WTC11 (cell line): ENCODE results near the gene PRTFDC1. TPM values are rescaled to one million over a fixed set of nuclear protein-coding genes. Genes with fewer than 3 reads are reported as not detected.

Source experiments
- ATAC-seq: fragments of 200-7000 bp; cut with Tn5 transposase; 2 replicates; pipeline ENCODE4 v1.10.0; 2021; ENCODE audit warnings: mild to moderate bottlenecking, moderate library complexity
- CTCF ChIA-PET: fragments of 300-600 bp; sonication (Branson Sonifier 250); formaldehyde crosslinking; loops from one replicate; lab custom pipeline; 2021; ENCODE audit warnings: antibody characterized with exemption; lab: Charles Lee
- POLR2A ChIA-PET: fragments of 350-600 bp; sonication (Branson Sonifier 250); formaldehyde crosslinking; loops from one replicate; lab custom pipeline; 2021; ENCODE audit warnings: antibody characterized with exemption; lab: Charles Lee
- DNase-seq: peaks from one replicate; pipeline ENCODE4 v3.0.0; 2021; ENCODE audit warnings: low spot score
- H3K27ac Mint-ChIP-seq: 2 replicates; pipeline ENCODE4 v1.8.0; 2021; ENCODE audit warnings: mixed read lengths
- H3K27me3 Mint-ChIP-seq: 2 replicates; pipeline ENCODE4 v1.8.0; 2021; ENCODE audit warnings: low read depth, mild to moderate bottlenecking, moderate library complexity, mixed read lengths
- H3K36me3 Mint-ChIP-seq: 2 replicates; pipeline ENCODE4 v1.8.0; 2021; ENCODE audit warnings: mixed read lengths
- H3K4me1 Mint-ChIP-seq: 2 replicates; pipeline ENCODE4 v1.8.0; 2022; ENCODE audit warnings: mixed read lengths
- H3K4me3 Mint-ChIP-seq: 2 replicates; pipeline ENCODE4 v1.8.0; 2021; ENCODE audit warnings: mild to moderate bottlenecking, moderate library complexity, mixed read lengths
- H3K9me3 Mint-ChIP-seq: 2 replicates; pipeline ENCODE4 v1.8.0; 2021; ENCODE audit warnings: mixed read lengths
- CBFB ChIP-seq: sonication (generic); formaldehyde crosslinking; IDR thresholded peaks from 2 replicates; pipeline ENCODE4 v1.8.1; 2022; ENCODE audit warnings: mild to moderate bottlenecking, low read depth, missing genetic modification reagents
- CREM ChIP-seq: sonication (generic); formaldehyde crosslinking; IDR thresholded peaks from 2 replicates; pipeline ENCODE4 v1.8.1; 2022; ENCODE audit warnings: mild to moderate bottlenecking, missing genetic modification reagents, moderate library complexity
- ESRRA ChIP-seq: sonication (generic); formaldehyde crosslinking; IDR thresholded peaks from 2 replicates; pipeline ENCODE4 v1.8.1; 2022; ENCODE audit warnings: mild to moderate bottlenecking, missing genetic modification reagents, borderline replicate concordance
- FOXJ3 ChIP-seq: sonication (generic); formaldehyde crosslinking; IDR thresholded peaks from 2 replicates; pipeline ENCODE4 v1.9.0; 2021; ENCODE audit warnings: missing genetic modification reagents, mild to moderate bottlenecking, borderline replicate concordance
- FOXK1 ChIP-seq: sonication (generic); formaldehyde crosslinking; IDR thresholded peaks from 2 replicates; pipeline ENCODE4 v1.8.0; 2022; ENCODE audit warnings: mild to moderate bottlenecking, moderate library complexity, missing genetic modification reagents
- HMGA2 ChIP-seq: fragments of 250-450 bp; sonication (Bioruptor Pico); IDR thresholded peaks from 2 replicates; pipeline ENCODE4 v1.4.0; 2021; ENCODE audit warnings: mild to moderate bottlenecking, moderate library complexity
- IRF2 ChIP-seq: sonication (generic); formaldehyde crosslinking; IDR thresholded peaks from 2 replicates; pipeline ENCODE4 v1.8.0; 2022; ENCODE audit warnings: low read depth, missing genetic modification reagents, borderline replicate concordance
- MXD4 ChIP-seq: fragments of 250-450 bp; sonication (Bioruptor Pico); IDR thresholded peaks from 2 replicates; pipeline ENCODE4 v1.8.0; 2021; ENCODE audit warnings: mild to moderate bottlenecking, moderate library complexity, borderline replicate concordance
- MYBL2 ChIP-seq: sonication (generic); formaldehyde crosslinking; IDR thresholded peaks from 2 replicates; pipeline ENCODE4 v1.8.1; 2023; ENCODE audit warnings: mild to moderate bottlenecking, moderate library complexity, missing genetic modification reagents
- PRRX2 ChIP-seq: fragments of 250-450 bp; sonication (Bioruptor Pico); IDR thresholded peaks from 2 replicates; pipeline ENCODE4 v1.8.0; 2021; ENCODE audit warnings: mild to moderate bottlenecking
- RELA ChIP-seq: sonication (generic); formaldehyde crosslinking; IDR thresholded peaks from 2 replicates; pipeline ENCODE4 v1.8.1; 2022; ENCODE audit warnings: missing genetic modification reagents, mild to moderate bottlenecking, borderline replicate concordance
- RORB ChIP-seq: fragments of 250-450 bp; sonication (Bioruptor Pico); IDR thresholded peaks from 2 replicates; pipeline ENCODE4 v1.9.0; 2021; ENCODE audit warnings: mild to moderate bottlenecking
- ZBTB21 ChIP-seq: sonication (generic); formaldehyde crosslinking; IDR thresholded peaks from 2 replicates; pipeline ENCODE4 v1.8.1; 2023; ENCODE audit warnings: mild to moderate bottlenecking, missing genetic modification reagents, borderline replicate concordance
- ZNF121 ChIP-seq: sonication (generic); formaldehyde crosslinking; IDR thresholded peaks from 2 replicates; pipeline ENCODE4 v1.8.0; 2023; ENCODE audit warnings: missing genetic modification reagents
- ZNF232 ChIP-seq: sonication (generic); formaldehyde crosslinking; IDR thresholded peaks from 2 replicates; pipeline ENCODE4 v1.8.0; 2022; ENCODE audit warnings: mild to moderate bottlenecking, missing genetic modification reagents
- ZNF263 ChIP-seq: sonication (generic); formaldehyde crosslinking; IDR thresholded peaks from 2 replicates; pipeline ENCODE4 v1.8.1; 2022; ENCODE audit warnings: low read depth, mild to moderate bottlenecking, moderate library complexity, missing genetic modification reagents
- ZNF416 ChIP-seq: fragments of 250-450 bp; sonication (Bioruptor Pico); IDR thresholded peaks from 2 replicates; pipeline ENCODE4 v1.9.0; 2021; ENCODE audit warnings: mild to moderate bottlenecking, inconsistent platforms
- total RNA-seq: library from RNA; stranded (reverse); gene quantifications from 3 replicates; pipeline ENCODE4 v1.2.3, GENCODE V29; 2021
- TF ChIP-seq, protein P1 (sequence below): sonication (generic); formaldehyde crosslinking; IDR thresholded peaks from 2 replicates; pipeline ENCODE4 v1.8.0; 2023; ENCODE audit warnings: mild to moderate bottlenecking, missing genetic modification reagents
- TF ChIP-seq, protein P2 (sequence below): fragments of 250-450 bp; sonication (Bioruptor Pico); IDR thresholded peaks from 2 replicates; pipeline ENCODE4 v1.9.0; 2021; ENCODE audit warnings: mild to moderate bottlenecking
- TF ChIP-seq, protein P3 (sequence below): sonication (generic); formaldehyde crosslinking; conservative IDR thresholded peaks from 2 replicates; pipeline ENCODE4 v1.8.1; 2023; ENCODE audit warnings: mild to moderate bottlenecking, low read depth, missing genetic modification reagents, moderate library complexity
- TF ChIP-seq, protein P4 (sequence below): sonication (generic); formaldehyde crosslinking; conservative IDR thresholded peaks from 2 replicates; pipeline ENCODE4 v1.8.1; 2022; ENCODE audit warnings: mild to moderate bottlenecking, missing genetic modification reagents
- TF ChIP-seq, protein P5 (sequence below): fragments of 250-450 bp; sonication (Bioruptor Pico); IDR thresholded peaks from 2 replicates; pipeline ENCODE4 v2.1.2; 2022; ENCODE audit warnings: mild to moderate bottlenecking, moderate library complexity

PRTFDC1 gene
- total RNA-seq, 1 experiment from 2014 or later: 6.1 TPM

DNA sequence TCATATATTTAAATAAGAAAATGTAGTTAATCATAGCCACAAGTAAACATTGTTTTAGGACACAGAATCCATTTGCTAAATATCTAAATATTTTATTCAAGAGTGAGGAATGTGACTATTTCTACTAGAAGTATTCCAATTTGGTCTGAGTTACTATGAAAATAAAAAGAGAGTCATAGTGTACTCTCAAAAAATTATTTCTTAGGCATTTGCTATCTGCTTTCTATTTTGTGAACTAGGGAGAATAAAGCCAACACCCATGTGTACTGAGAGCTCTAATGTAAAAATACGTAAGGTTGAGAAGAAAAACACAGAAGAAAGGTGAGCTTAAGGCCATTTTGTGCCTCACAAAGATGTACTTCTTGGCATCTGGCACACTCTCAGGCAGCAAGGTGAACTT, 38.3 kb downstream of the PRTFDC1 start (continued):
- TF ChIP-seq, protein P1, sequence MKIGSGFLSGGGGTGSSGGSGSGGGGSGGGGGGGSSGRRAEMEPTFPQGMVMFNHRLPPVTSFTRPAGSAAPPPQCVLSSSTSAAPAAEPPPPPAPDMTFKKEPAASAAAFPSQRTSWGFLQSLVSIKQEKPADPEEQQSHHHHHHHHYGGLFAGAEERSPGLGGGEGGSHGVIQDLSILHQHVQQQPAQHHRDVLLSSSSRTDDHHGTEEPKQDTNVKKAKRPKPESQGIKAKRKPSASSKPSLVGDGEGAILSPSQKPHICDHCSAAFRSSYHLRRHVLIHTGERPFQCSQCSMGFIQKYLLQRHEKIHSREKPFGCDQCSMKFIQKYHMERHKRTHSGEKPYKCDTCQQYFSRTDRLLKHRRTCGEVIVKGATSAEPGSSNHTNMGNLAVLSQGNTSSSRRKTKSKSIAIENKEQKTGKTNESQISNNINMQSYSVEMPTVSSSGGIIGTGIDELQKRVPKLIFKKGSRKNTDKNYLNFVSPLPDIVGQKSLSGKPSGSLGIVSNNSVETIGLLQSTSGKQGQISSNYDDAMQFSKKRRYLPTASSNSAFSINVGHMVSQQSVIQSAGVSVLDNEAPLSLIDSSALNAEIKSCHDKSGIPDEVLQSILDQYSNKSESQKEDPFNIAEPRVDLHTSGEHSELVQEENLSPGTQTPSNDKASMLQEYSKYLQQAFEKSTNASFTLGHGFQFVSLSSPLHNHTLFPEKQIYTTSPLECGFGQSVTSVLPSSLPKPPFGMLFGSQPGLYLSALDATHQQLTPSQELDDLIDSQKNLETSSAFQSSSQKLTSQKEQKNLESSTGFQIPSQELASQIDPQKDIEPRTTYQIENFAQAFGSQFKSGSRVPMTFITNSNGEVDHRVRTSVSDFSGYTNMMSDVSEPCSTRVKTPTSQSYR (CRISPR knock-in tag): no peak
- TF ChIP-seq, protein P2, sequence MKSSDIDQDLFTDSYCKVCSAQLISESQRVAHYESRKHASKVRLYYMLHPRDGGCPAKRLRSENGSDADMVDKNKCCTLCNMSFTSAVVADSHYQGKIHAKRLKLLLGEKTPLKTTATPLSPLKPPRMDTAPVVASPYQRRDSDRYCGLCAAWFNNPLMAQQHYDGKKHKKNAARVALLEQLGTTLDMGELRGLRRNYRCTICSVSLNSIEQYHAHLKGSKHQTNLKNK (CRISPR knock-in tag): no peak
- no peak for TF ChIP-seq ZBTB21 (CRISPR knock-in tag)
- TF ChIP-seq, protein P3, sequence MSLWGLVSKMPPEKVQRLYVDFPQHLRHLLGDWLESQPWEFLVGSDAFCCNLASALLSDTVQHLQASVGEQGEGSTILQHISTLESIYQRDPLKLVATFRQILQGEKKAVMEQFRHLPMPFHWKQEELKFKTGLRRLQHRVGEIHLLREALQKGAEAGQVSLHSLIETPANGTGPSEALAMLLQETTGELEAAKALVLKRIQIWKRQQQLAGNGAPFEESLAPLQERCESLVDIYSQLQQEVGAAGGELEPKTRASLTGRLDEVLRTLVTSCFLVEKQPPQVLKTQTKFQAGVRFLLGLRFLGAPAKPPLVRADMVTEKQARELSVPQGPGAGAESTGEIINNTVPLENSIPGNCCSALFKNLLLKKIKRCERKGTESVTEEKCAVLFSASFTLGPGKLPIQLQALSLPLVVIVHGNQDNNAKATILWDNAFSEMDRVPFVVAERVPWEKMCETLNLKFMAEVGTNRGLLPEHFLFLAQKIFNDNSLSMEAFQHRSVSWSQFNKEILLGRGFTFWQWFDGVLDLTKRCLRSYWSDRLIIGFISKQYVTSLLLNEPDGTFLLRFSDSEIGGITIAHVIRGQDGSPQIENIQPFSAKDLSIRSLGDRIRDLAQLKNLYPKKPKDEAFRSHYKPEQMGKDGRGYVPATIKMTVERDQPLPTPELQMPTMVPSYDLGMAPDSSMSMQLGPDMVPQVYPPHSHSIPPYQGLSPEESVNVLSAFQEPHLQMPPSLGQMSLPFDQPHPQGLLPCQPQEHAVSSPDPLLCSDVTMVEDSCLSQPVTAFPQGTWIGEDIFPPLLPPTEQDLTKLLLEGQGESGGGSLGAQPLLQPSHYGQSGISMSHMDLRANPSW (CRISPR knock-in tag): no peak
- TF ChIP-seq, protein P4, sequence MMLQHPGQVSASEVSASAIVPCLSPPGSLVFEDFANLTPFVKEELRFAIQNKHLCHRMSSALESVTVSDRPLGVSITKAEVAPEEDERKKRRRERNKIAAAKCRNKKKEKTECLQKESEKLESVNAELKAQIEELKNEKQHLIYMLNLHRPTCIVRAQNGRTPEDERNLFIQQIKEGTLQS (CRISPR knock-in tag): no peak
- TF ChIP-seq, protein P5, sequence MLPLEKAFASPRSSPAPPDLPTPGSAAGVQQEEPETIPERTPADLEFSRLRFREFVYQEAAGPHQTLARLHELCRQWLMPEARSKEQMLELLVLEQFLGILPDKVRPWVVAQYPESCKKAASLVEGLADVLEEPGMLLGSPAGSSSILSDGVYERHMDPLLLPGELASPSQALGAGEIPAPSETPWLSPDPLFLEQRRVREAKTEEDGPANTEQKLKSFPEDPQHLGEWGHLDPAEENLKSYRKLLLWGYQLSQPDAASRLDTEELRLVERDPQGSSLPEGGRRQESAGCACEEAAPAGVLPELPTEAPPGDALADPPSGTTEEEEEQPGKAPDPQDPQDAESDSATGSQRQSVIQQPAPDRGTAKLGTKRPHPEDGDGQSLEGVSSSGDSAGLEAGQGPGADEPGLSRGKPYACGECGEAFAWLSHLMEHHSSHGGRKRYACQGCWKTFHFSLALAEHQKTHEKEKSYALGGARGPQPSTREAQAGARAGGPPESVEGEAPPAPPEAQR (CRISPR knock-in tag): no peak
- TF ChIP-seq MYBL2 (CRISPR knock-in tag): no peak
- no peak for TF ChIP-seq ZNF121
- no peak for TF ChIP-seq CBFB (CRISPR knock-in tag)

DNA sequence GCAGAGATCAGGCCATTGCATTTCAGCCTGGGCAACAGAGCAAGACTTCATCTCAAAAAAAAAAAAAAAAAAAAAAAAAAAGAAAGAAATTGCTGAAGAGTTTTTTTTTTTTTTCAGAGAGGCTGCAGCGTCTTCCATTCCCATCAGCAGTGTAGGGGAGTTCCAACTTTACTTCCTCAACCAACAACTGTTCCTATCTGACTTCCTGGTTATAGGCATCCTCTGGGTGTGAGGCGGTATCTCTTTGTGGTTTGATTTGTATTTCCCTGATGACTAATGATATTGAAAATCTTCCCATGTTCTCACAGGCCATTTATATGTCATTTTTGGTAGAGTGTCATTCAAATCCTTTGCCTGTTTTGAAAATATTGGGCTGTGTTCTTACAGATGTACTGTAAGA, 40.2 kb downstream of the PRTFDC1 start:
- Mint-ChIP-seq H3K27me3 (no peaks in the 10 kb centered on the region), H3K4me3 (no peak overlapping the region), H3K9me3 (no peaks in the 10 kb centered on the region), H3K36me3 (no peaks in the 10 kb centered on the region), H3K4me1 (no peaks in the 10 kb centered on the region), H3K27ac (no peak overlapping the region)
- no peak for TF ChIP-seq ZNF416 (CRISPR knock-in tag)
- TF ChIP-seq ZNF121: no peak
- no peak for TF ChIP-seq MXD4
- no peak for DNase-seq
- ChIA-PET CTCF (no interaction called here), POLR2A (no interaction called here)
- ATAC-seq: no peak

DNA sequence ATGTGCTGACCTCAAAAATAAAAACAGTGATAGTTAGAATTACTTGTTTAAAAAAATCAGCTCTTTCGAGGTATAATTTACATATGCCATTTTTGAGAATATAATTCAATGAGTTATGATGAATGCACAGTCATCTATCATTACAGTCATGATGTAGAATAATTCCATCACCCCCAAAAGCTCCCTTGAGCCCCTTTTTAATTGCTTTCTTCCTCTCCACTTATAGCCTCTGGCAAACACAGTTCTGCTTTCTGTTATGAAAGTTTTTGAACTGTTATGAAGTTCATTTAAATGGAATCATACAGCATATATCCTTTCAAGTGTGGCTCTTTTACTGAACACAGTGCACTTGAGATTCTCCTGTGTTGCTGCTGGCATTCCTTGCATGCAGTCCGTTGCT, 41.4 kb downstream of the PRTFDC1 start:
- ChIA-PET POLR2A (no interaction called here), CTCF (no interaction called here)
- H3K27me3 Mint-ChIP-seq: no peaks in the 10 kb centered on the region
- no peaks in the 10 kb centered on the region for H3K4me1 Mint-ChIP-seq
- H3K4me3 Mint-ChIP-seq: no peak overlapping the region
- no peaks in the 10 kb centered on the region for H3K36me3 Mint-ChIP-seq
- no peak overlapping the region for H3K27ac Mint-ChIP-seq
- DNase-seq (no peak), ATAC-seq (no peak)
- H3K9me3 Mint-ChIP-seq: no peaks in the 10 kb centered on the region
- TF ChIP-seq HMGA2 (CRISPR knock-in tag): no peak
- no peak for TF ChIP-seq FOXK1 (CRISPR knock-in tag)
- no peak for TF ChIP-seq RORB
- no peak for TF ChIP-seq ESRRA (CRISPR knock-in tag)
- TF ChIP-seq, protein P5 (CRISPR knock-in tag): no peak
- TF ChIP-seq ZNF232 (CRISPR knock-in tag): no peak
- TF ChIP-seq FOXJ3: no peak
- no peak for TF ChIP-seq PRRX2 (CRISPR knock-in tag)
- no peak for TF ChIP-seq ZNF263 (CRISPR knock-in tag)
- TF ChIP-seq CREM (CRISPR knock-in tag): no peak
- no peak for TF ChIP-seq IRF2 (CRISPR knock-in tag)
- TF ChIP-seq RELA (CRISPR knock-in tag): no peak
